HG03139 (cell line): ENCODE data around the gene BABAM2.
"Not testable (repeated sequence)": the region's sequence is repeated elsewhere in the genome, so short reads cannot be mapped to it uniquely, and the experiment has no call there.

ENCODE experiments used
- ATAC-seq: cut with Tn5 transposase; IDR thresholded peaks from one replicate; pipeline ENCODE4 v1.9.1; 2021; ENCODE audit not compliant: unreplicated experiment

Gene BABAM2

GRCh38 chr2:28102455-28102874 lies 211.9 kb downstream of the BABAM2 start:
- no peak for ATAC-seq

- no peak for ATAC-seq
Observed at GRCh38 chr2:28103611-28104010, 213.1 kb downstream of the BABAM2 start.

- no peak for ATAC-seq
Observed at GRCh38 chr2:28108143-28108542, 217.6 kb downstream of the BABAM2 start.

GRCh38 chr2:28113771-28114170 lies 223.2 kb downstream of the BABAM2 start:
- not testable (repeated sequence) for ATAC-seq

GRCh38 chr2:28117104-28117596 lies 226.6 kb downstream of the BABAM2 start:
- no peak for ATAC-seq

- ATAC-seq = no peak
Observed at GRCh38 chr2:28119631-28120030, 229.1 kb downstream of the BABAM2 start.

GRCh38 chr2:28128281-28128950 lies 237.9 kb downstream of the BABAM2 start:
- ATAC-seq = no peak

GRCh38 chr2:28129955-28130695 lies 239.6 kb downstream of the BABAM2 start:
- no peak for ATAC-seq

- no peak for ATAC-seq
Observed at GRCh38 chr2:28133778-28134177, 243.2 kb downstream of the BABAM2 start.

GRCh38 chr2:28134262-28134812 lies 243.8 kb downstream of the BABAM2 start:
- ATAC-seq = no peak

- no peak for ATAC-seq
Observed at GRCh38 chr2:28134857-28135256, 244.3 kb downstream of the BABAM2 start.

- no peak for ATAC-seq
Observed at GRCh38 chr2:28135324-28135723, 244.8 kb downstream of the BABAM2 start.

GRCh38 chr2:28135799-28136198 lies 245.3 kb downstream of the BABAM2 start:
- no peak for ATAC-seq

- no peak for ATAC-seq
Observed at GRCh38 chr2:28136556-28136955, 246.0 kb downstream of the BABAM2 start.

GRCh38 chr2:28137221-28137620 lies 246.7 kb downstream of the BABAM2 start:
- ATAC-seq = no peak

- no peak for ATAC-seq
Observed at GRCh38 chr2:28142386-28142785, 251.9 kb downstream of the BABAM2 start.

- no peak for ATAC-seq
Observed at GRCh38 chr2:28148000-28148399, 257.5 kb downstream of the BABAM2 start.

GRCh38 chr2:28148566-28148965 lies 258.0 kb downstream of the BABAM2 start:
- ATAC-seq = no peak

- no peak for ATAC-seq
Observed at GRCh38 chr2:28150236-28150915, 259.8 kb downstream of the BABAM2 start.

GRCh38 chr2:28150994-28151393 lies 260.5 kb downstream of the BABAM2 start:
- ATAC-seq = no peak

- no peak for ATAC-seq
Observed at GRCh38 chr2:28152585-28153280, 262.2 kb downstream of the BABAM2 start.
